ENCODE results near the gene DNMBP. TPM values are rescaled to one million over a fixed set of nuclear protein-coding genes. Genes with fewer than 3 reads are reported as not detected.

The DNMBP gene
- total and polyA plus RNA-seq, 5 donors, result 5.5 to 10.0 (median 7.7) TPM

DNA sequence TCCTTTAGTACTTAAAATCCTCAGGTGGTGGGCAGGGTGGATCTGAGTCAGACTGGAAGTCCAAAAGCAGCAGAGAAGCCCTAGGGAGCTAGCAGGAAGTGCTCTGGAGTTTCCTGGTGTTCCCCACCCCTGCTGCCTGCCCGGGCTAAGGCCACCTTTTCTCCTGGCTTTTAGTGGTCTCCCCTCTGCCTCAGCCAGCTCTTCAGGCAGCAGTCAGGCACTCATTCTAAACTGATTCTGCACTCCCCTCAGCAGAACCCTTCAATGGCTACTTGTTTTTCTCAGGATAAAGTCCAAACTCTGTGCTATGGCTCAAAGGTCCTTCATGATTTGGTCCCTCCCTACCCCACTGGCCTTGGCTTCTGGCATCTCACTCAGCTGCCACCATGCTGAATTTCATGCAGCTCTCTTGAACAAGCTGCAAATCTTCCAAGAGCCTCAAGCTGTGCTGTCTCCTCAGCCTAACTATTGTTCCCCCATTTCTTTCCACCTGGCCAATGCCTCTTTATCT lies 28.9 kb upstream of the DNMBP start:
- intact Hi-C loops (cut with DNase I), result no loop called here
- ATAC-seq, result peak; percentile 31 to 93
- Histone ChIP-seq H3K4me1 (ENCODE audit: control insufficient read depth, insufficient read depth, low read length) (peaks cover 1% of the 10 kb centered on the region), H3K4me3 (ENCODE audit: low read length) (no peak overlapping the region), H3K27ac (ENCODE audit: low read length) (no peak overlapping the region), H3K27me3 (ENCODE audit: control insufficient read depth, insufficient read depth) (no peaks in the 10 kb centered on the region), H3K9me3 (ENCODE audit: control insufficient read depth, low read length) (no peaks in the 10 kb centered on the region)
- peak in 1 of 3 donors; percentile 30 for DNase-seq
- WGBS, result 37% methylated on average over 1 of the region's 1 CpG

DNA sequence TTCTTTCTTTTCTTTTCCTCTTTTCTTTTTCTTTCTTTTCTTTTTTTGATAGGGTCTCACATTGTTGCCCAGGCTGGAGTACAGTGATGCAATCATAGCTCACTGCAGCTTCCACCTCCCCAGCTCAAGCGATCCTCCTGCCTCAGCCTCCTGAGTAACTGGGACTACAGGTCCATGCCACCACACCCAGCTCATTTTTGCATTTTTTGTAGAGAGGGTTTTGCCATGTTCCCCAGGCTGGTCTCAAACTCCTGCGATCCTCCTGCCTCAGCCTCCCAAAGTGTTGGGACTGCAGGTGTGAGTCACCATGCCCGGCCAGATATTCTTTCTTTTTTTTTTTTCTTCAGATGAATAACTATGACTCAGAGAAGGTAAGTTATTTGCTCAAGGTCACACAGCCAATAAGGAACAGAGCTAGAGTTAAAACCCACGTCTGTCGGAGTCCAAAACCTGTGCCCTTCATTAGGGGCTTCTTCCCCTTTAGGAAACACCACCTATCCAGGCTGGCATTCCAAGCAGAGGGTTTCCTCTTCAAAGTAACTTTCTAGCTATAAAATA lies 28.1 kb upstream of the DNMBP start:
- Histone ChIP-seq H3K27me3 (ENCODE audit: control insufficient read depth, insufficient read depth) (no peaks in the 10 kb centered on the region), H3K4me1 (ENCODE audit: control insufficient read depth, insufficient read depth, low read length) (no peaks in the 10 kb centered on the region), H3K4me3 (ENCODE audit: low read length) (no peak overlapping the region), H3K9me3 (ENCODE audit: control insufficient read depth, low read length) (no peaks in the 10 kb centered on the region), H3K27ac (ENCODE audit: low read length) (peak overlapping the region; percentile 57)
- intact Hi-C loops (cut with DNase I), result no loop called here
- ATAC-seq (no peak), DNase-seq (no peak)
- 80% methylated on average over 5 of the region's 5 CpGs for WGBS

DNA sequence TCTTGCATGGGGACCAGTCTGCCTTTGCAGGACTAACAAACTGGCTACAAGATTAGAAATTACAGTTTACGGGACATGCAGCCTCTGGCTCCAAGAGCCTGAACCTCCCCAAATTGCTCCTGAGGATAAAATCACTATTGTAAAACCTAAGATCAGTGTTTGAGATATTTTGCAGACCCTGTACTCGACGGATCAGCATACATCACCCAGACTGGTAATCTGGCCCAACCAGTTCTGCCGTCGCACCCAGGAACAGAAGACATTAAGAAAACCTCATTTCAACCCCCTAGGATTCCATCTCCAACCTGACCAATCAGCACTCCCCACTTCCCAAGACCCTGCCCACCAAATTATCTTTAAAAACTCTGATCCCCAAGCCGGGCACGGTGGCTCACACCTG lies 27.1 kb upstream of the DNMBP start:
- H3K27ac ChIP-seq (ENCODE audit: low read length), result no peak overlapping the region
- 90% methylated on average over 7 of the region's 7 CpGs for WGBS
- no peak for DNase-seq
- no peaks in the 10 kb centered on the region for H3K9me3 ChIP-seq (ENCODE audit: control insufficient read depth, low read length)
- no peaks in the 10 kb centered on the region for H3K4me1 ChIP-seq (ENCODE audit: control insufficient read depth, insufficient read depth, low read length)
- H3K4me3 ChIP-seq (ENCODE audit: low read length), result no peak overlapping the region
- intact Hi-C loops (cut with DNase I), result no loop called here
- ATAC-seq, result no peak
- H3K27me3 ChIP-seq (ENCODE audit: control insufficient read depth, insufficient read depth), result no peaks in the 10 kb centered on the region

DNA sequence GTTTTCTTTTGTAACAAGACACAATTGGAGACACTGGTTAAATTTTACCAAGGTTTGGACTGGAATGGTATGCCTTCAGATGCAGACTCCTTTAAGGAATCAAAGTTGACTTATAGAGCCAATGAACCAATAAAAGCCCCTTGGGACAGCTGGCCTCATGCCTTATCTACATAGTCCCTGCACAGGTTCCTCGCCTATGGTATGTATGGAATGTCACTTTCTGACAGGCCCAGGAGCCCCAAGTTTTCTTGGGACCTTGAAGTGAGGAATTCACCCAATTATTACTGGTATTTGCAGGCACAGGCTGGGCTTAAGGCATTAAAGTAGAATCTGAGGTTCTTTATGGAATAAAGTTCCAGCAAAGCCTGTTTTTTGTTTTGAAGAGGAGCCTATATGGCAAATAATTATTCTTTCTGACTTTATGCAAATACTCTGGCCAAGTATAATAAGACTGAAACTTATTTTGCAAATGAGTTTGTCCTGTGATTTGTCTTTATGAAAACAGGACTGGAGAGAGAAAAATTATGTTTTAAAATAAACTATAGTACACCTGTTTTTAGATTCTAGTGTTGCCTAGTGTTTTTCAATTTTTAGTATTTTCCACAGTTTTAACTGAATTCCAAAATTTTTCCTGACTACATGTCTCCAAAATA lies 24.1 kb upstream of the DNMBP start:
- ATAC-seq, result no peak
- intact Hi-C loops (cut with DNase I), result no loop called here
- 73% methylated on average over 1 of the region's 1 CpG for WGBS
- Histone ChIP-seq H3K9me3 (ENCODE audit: control insufficient read depth, low read length) (no peaks in the 10 kb centered on the region), H3K4me1 (ENCODE audit: control insufficient read depth, insufficient read depth, low read length) (no peaks in the 10 kb centered on the region), H3K4me3 (ENCODE audit: low read length) (no peak overlapping the region), H3K27ac (ENCODE audit: low read length) (no peak overlapping the region), H3K27me3 (ENCODE audit: control insufficient read depth, insufficient read depth) (no peaks in the 10 kb centered on the region)
- no peak for DNase-seq

DNA sequence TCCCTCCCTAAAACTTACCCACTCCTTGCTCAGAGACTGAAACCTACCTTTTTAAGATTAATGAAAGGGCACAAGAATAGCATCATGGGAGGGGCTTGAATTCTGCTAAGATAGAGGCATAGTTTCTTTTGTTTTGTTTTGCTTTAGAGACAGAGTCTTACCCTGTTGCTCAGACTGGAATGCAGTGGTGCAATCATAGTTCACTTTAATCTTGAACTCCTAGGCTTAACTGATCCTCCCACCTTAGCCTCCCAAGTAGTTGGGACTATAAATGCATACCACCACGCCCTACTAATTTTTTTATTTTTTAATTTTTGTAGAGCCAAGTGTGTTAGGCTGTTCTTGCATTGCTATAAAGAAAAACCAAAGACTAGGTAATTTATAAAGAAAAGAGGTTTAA lies 17.7 kb upstream of the DNMBP start:
- Histone ChIP-seq H3K27me3 (ENCODE audit: control insufficient read depth, insufficient read depth) (no peaks in the 10 kb centered on the region), H3K27ac (ENCODE audit: low read length) (no peak overlapping the region), H3K9me3 (ENCODE audit: control insufficient read depth, low read length) (no peaks in the 10 kb centered on the region), H3K4me1 (ENCODE audit: control insufficient read depth, insufficient read depth, low read length) (no peaks in the 10 kb centered on the region), H3K4me3 (ENCODE audit: low read length) (no peak overlapping the region)
- no peak for ATAC-seq
- no peak for DNase-seq
- 97% methylated on average over 1 of the region's 1 CpG for WGBS
- intact Hi-C loops (cut with DNase I), result no loop called here

DNA sequence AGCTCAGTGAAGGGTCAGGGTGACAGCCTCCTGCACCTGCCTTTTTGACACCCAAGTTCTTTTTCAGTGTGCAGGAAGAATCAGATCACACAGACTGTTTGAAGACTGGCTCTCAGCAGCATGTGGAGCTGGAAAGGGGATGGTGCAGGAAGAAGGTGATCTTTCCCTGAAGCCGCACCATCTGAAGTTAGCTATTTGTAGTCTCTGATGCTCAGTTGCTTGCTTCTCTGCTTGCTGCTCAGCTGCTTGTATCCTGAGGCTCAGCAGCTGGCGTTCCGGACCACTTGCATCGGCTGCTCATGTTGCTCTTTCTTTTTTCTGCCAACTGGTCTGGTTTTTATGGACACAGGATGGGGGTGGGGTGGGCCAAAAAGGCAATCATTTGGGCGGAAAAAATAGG lies 15.8 kb upstream of the DNMBP start:
- no peaks in the 10 kb centered on the region for H3K4me1 ChIP-seq (ENCODE audit: control insufficient read depth, insufficient read depth, low read length)
- H3K27ac ChIP-seq (ENCODE audit: low read length), result no peak overlapping the region
- intact Hi-C loops (cut with DNase I), result no loop called here
- H3K9me3 ChIP-seq (ENCODE audit: control insufficient read depth, low read length), result no peaks in the 10 kb centered on the region
- H3K4me3 ChIP-seq (ENCODE audit: low read length), result no peak overlapping the region
- H3K27me3 ChIP-seq (ENCODE audit: control insufficient read depth, insufficient read depth), result no peaks in the 10 kb centered on the region
- WGBS, result 66% methylated on average over 5 of the region's 5 CpGs
- ATAC-seq (no peak), DNase-seq (no peak)

DNA sequence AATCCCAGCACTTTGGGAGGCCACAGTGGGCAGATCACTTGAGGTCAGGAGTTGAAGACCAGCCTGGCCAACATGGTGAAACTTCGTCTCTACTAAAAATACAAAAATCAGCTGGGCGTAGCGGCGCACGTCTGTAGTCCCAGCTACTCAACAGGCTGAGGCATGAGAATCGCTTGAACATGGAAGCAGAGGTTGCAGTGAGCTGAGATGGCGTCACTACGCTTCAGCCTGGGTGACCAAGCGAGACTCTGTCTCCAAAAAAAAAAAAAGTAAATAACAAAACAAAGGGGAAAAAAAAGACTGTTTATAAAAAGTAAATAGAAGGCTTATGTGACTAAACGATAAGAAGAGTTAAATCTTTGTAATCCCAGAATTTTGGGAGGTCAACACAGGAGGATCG lies 15.0 kb upstream of the DNMBP start:
- ATAC-seq, result no peak

DNA sequence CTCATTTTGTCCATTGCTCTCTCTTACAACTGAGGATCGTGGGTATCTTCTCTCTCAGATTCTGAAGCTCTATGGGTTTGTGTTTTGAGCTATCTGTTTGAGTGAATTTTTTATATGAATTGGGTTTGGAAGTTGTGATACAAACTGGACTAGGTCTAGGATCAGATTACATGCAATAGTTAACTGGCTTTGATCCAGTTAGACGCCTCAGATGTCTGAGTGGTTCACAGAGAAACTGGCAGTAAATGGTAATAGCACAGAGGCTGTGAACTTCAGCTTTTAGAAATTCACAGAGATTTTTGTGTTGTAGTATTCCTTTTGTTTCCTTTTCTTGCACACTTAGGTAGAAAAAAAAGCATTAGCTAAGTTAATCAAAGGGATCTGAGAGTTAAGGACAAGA lies 12.7 kb upstream of the DNMBP start:
- no peak for ATAC-seq
- Histone ChIP-seq H3K27ac (ENCODE audit: low read length) (no peak overlapping the region), H3K9me3 (ENCODE audit: control insufficient read depth, low read length) (no peaks in the 10 kb centered on the region), H3K4me3 (ENCODE audit: low read length) (no peak overlapping the region), H3K27me3 (ENCODE audit: control insufficient read depth, insufficient read depth) (no peaks in the 10 kb centered on the region), H3K4me1 (ENCODE audit: control insufficient read depth, insufficient read depth, low read length) (no peaks in the 10 kb centered on the region)
- no peak for DNase-seq
- intact Hi-C loops (cut with DNase I), result no loop called here
- 67% methylated on average over 2 of the region's 2 CpGs for WGBS

More for the DNA sequence above, 15.0 kb upstream of the DNMBP start:
- Histone ChIP-seq H3K27ac (ENCODE audit: low read length) (no peak overlapping the region), H3K27me3 (ENCODE audit: control insufficient read depth, insufficient read depth) (no peaks in the 10 kb centered on the region), H3K9me3 (ENCODE audit: control insufficient read depth, low read length) (no peaks in the 10 kb centered on the region), H3K4me3 (ENCODE audit: low read length) (no peak overlapping the region), H3K4me1 (ENCODE audit: control insufficient read depth, insufficient read depth, low read length) (no peaks in the 10 kb centered on the region)
- intact Hi-C loops (cut with DNase I), result no loop called here
- WGBS, result 88% methylated on average over 11 of the region's 11 CpGs
- no peak for DNase-seq

DNA sequence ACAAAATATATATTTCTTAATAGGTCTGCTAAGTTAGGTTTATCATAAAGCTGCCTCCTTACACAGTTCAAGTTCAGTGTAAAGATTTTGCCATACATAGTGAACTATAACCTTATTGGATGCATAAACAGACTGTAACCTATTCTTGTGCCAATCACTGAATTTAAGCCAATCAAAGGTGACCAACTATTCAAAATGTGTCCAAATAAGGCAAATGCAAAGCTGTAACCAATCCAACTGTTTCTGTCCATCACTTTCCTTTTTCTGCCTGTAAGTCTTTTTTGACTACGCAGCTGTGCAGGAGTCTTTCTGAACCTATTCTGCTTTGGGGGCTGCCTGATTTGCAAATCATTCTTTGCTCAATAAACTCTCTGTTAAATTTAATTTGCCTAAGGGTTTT lies 11.6 kb upstream of the DNMBP start:
- H3K27me3 ChIP-seq (ENCODE audit: control insufficient read depth, insufficient read depth), result no peaks in the 10 kb centered on the region
- H3K4me3 ChIP-seq (ENCODE audit: low read length), result no peak overlapping the region
- no peak overlapping the region for H3K27ac ChIP-seq (ENCODE audit: low read length)
- no peaks in the 10 kb centered on the region for H3K9me3 ChIP-seq (ENCODE audit: control insufficient read depth, low read length)
- 82% methylated on average over 1 of the region's 1 CpG for WGBS
- DNase-seq (no peak), ATAC-seq (no peak)
- no peaks in the 10 kb centered on the region for H3K4me1 ChIP-seq (ENCODE audit: control insufficient read depth, insufficient read depth, low read length)
- intact Hi-C loops (cut with DNase I), result no loop called here

DNA sequence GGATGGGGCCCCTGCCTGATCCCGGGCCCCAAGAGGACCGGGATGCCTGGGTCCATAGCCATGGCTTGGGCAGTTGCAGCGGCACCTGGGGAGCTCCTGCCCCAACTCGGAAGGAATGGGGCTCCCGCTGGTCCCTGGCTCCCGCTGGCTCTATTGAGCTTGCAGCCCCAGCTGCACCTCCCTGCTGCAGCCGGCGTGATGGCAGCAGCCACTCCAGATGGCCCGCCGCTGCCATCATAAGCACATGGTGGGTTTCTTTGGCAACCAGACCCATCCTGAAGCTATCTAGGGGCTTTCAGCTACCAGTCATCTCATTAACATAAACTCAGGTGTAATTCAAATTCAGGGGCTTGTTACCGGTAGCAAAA lies 11.1 kb upstream of the DNMBP start:
- WGBS, result 81% methylated on average over 11 of the region's 11 CpGs
- ATAC-seq (no peak), DNase-seq (no peak)
- no peaks in the 10 kb centered on the region for H3K27me3 ChIP-seq (ENCODE audit: control insufficient read depth, insufficient read depth)
- intact Hi-C loops (cut with DNase I), result no loop called here
- no peaks in the 10 kb centered on the region for H3K9me3 ChIP-seq (ENCODE audit: control insufficient read depth, low read length)
- H3K4me1 ChIP-seq (ENCODE audit: control insufficient read depth, insufficient read depth, low read length), result no peaks in the 10 kb centered on the region
- H3K4me3 ChIP-seq (ENCODE audit: low read length), result no peak overlapping the region
- no peak overlapping the region for H3K27ac ChIP-seq (ENCODE audit: low read length)

DNA sequence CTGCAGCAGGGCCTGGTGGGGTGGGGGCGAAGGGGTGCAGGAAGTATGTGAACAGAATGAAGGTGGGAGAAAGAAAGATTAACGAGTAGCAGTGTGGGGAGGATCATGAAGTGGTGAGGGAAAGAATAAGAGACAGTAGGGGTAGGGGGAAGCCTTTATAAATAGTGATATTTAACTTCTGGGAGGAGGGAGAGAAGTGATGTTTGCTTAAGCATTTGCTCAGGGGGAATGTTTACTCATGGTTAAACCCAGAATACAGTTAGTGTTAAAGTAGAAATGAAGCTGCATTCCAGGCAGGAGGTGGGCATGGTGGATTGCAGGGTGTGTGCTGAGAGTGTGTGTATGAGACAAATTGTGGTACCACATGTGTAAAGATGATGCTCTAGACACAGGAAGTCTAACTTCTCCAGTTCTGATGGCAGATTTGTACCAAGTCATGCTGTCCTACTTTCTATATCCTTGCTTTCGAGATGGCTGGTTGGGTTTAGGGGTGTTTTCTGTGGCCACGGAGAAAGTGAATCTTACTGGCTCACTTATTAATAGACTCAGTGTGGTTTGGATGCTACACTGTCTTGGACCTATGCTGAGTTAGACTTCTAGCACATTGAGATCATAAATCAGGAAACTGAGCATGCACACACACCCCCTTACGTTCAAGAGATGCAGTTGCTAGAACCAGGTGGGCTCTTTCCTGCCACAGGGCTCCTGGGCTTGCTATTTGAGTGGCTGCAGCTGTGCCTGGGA lies 10.6 kb upstream of the DNMBP start:
- Histone ChIP-seq H3K9me3 (ENCODE audit: control insufficient read depth, low read length) (no peaks in the 10 kb centered on the region), H3K27me3 (ENCODE audit: control insufficient read depth, insufficient read depth) (no peaks in the 10 kb centered on the region), H3K27ac (ENCODE audit: low read length) (no peak overlapping the region), H3K4me1 (ENCODE audit: control insufficient read depth, insufficient read depth, low read length) (no peaks in the 10 kb centered on the region), H3K4me3 (ENCODE audit: low read length) (no peak overlapping the region)
- ATAC-seq (no peak), DNase-seq (no peak)
- 72% methylated on average over 5 of the region's 5 CpGs for WGBS
- intact Hi-C loops (cut with DNase I), result no loop called here
